ENCODE data around the gene GCA. TPM values are rescaled to one million over a fixed set of nuclear protein-coding genes. Genes with fewer than 3 reads are reported as not detected.

Gene GCA
- polyA plus RNA-seq, 1 donor from 2014 or later, result 52.4 TPM

DNA sequence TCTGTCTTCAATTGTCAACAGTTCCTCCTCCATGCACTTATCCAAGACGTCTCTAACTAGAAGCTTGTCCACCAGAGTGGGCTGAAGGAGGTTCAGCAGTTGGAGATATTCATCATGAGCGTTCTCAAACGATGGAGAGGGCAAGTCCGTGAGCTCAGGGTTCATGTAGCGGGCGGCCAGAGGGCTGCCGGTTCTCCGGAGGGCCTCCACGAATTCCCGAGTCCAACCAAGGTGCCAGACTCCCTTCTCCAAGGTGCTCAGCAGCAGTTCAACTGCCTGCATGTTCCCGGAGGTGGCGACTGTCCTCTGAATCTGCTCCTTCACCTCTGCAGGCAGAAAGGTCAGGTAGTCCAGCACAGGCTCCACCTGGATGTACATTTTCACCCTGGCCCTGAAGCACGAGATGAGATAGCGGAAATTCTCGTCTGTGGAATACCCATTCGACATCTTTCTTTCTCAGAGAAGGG is 26.0 kb upstream of the GCA start:
- H3K27me3 Mint-ChIP-seq, result peaks cover 1% of the 10 kb centered on the region
- peaks cover 8% of the 10 kb centered on the region for H3K36me3 Mint-ChIP-seq
- H3K9me3 Mint-ChIP-seq, result no peaks in the 10 kb centered on the region

DNA sequence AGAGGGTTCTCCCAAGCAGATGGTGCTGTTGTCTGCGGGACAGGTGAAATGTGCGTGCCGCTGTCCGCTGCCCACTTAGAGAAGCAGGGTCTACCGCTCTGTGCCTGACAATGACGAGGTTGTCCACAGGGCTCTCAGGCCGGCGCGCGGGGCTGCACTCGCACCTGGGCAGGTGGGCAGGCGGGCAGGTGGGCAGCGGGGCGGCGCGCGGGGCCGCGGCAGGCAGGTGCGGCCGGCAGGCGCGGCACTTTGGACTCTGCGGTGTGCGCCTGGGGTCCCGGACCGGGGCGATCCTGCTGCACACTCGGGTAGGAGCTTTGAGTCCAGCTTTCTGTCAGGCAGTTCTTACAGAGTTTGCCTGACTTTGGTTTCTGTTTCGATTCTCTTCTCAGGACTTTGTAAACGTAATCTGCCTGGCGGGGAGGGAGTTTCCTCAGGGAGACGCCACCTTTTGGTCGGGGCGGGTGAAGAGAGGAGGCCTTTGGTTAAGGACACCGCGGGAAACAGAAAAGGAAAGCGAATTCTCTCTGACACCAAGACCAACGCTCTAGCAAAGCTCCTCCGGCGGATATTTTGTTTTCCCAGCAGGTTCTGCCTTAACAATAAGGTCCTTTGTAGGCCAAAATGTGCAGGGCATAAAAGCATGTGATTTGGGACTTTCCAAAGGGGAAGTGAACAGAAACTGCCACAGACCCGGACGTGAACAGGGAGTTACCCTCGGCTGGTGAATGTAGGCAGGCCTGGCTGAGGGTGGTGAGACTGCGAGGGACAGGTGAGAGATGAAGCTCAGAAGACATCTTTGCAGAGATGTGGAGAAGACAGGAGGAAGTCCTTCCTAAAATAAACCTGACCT is 25.4 kb upstream of the GCA start, which contains the start of gene IFIH1:
IFIH1 (minus strand) TSS at position 357 of the 853 bp plus-strand sequence. CDS start 377 bp downstream, outside the sequence.
- Mint-ChIP-seq H3K27ac (peak within 1 kb of the TSS; percentile 97 to 100 (median 100)), H3K36me3 (peaks cover 8% of the 10 kb centered on the region), H3K27me3 (peaks cover 1% of the 10 kb centered on the region), H3K9me3 (no peaks in the 10 kb centered on the region), H3K4me3 (peak within 1 kb of the TSS; percentile 93 to 100 (median 98)), H3K4me1 (peaks cover 47 to 54% (median 49%) of the 10 kb centered on the region in 3 donors)

More for the DNA sequence above, 26.0 kb upstream of the GCA start:
- peaks cover 47 to 56% (median 49%) of the 10 kb centered on the region in 3 donors for H3K4me1 Mint-ChIP-seq
- H3K27ac Mint-ChIP-seq, result peak overlapping the region; percentile 97 to 100 (median 100)
- H3K4me3 Mint-ChIP-seq, result peak overlapping the region; percentile 93 to 100 (median 98)

DNA sequence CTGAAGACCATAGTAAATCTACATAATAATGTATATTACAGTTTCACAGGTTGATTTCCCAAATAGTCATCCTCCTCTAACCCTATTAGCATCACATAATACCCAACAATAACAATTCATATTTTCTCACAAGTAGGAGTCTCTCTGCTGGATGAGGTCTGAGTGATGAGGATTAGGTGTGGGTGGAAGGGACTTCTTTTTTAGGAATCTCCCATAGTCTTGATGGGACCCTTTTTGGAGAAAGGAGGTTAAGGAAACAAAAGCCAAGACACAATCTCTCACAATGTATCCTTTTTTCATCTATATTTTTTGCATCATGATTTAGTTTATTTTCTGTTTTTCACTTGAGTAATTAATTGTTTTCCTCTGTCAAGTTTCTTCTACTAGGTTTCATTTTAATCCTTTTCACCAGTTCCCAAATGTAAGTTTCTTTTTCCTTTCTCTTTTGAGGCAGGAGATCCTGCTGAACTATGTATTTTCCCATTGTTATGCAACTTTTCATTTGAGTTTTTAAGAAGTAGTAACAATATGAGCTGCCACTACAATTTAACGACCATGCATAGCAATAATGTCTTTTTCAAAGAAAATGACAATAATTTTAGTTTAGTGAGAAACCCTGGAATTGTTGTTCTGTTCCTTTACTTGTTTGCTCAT is 22.9 kb upstream of the GCA start:
- Mint-ChIP-seq H3K27ac (peak overlapping the region; percentile 97 to 100 (median 100)), H3K27me3 (peaks cover 1% of the 10 kb centered on the region), H3K9me3 (no peaks in the 10 kb centered on the region), H3K4me3 (peak overlapping the region in 3 of 4 donors; percentile 13 to 68 (median 48)), H3K4me1 (peaks cover 31 to 36% (median 35%) of the 10 kb centered on the region in 3 donors), H3K36me3 (no peaks in the 10 kb centered on the region)

- Mint-ChIP-seq H3K36me3 (no peaks in the 10 kb centered on the region), H3K4me3 (no peak overlapping the region), H3K4me1 (peaks cover 13 to 20% (median 19%) of the 10 kb centered on the region in 3 donors), H3K27ac (no peak overlapping the region), H3K27me3 (no peaks in the 10 kb centered on the region), H3K9me3 (no peaks in the 10 kb centered on the region)
Observed at GRCh38 chr2:162324953-162325352, 19.0 kb upstream of the GCA start.

DNA sequence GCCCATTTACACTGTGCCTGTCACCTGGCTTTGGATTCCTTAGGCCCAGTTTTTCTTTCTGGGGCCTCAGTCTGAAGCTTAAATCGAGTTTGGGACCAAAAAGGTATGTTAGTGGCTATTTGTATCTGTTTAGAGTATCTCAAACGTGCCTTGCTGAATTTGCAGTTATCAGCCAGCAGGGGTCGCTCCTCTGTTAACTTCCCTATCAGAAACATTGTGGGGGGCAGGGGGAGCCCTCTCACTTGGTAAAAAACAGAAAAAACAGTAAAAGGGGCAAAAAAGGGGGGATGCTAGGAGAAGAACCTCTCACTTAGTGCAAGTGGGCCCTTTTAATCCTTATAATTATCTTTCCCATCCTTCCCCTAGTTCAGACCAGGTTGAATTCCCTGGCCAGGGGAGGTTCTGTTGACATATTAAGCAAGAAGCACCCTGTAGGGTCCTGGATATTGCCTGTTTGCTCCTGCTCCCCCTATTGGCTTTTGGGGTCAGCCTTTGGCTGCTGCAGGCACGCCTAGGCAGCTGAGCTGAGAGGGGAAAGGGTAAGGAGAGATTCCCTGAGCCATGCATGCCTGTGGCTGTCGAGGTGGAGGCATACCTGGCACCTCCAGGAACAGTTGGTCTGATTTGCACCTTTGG is 16.7 kb upstream of the GCA start:
- H3K4me3 Mint-ChIP-seq, result no peak overlapping the region
- no peak overlapping the region for H3K27ac Mint-ChIP-seq
- no peaks in the 10 kb centered on the region for H3K36me3 Mint-ChIP-seq
- H3K9me3 Mint-ChIP-seq, result no peaks in the 10 kb centered on the region
- H3K27me3 Mint-ChIP-seq, result no peaks in the 10 kb centered on the region
- peaks cover 4 to 7% (median 6%) of the 10 kb centered on the region in 3 donors for H3K4me1 Mint-ChIP-seq

DNA sequence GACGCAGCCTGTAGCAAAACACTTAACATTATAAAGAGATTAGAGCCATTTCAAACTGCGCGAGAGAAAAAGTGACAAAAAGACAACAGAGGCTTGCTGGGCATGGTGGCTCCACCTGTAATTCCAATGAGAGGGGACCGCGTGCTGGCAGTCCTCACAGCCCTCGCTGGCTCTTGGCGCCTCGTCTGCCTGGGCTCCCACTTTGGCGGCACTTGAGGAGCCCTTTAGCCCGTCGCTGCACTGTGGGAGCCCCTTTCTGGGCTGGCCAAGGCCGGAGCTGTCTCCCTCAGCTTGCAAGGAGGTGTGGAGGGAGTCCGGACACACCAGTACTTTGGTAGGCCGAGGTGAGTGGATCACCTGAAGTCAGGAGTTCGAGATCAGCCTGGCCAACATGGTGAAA is 16.1 kb upstream of the GCA start:
- Mint-ChIP-seq H3K4me1 (peaks cover 4 to 7% (median 6%) of the 10 kb centered on the region in 3 donors), H3K27me3 (no peaks in the 10 kb centered on the region), H3K27ac (peak overlapping the region in 1 of 3 donors; percentile 76), H3K9me3 (no peaks in the 10 kb centered on the region), H3K4me3 (no peak overlapping the region), H3K36me3 (no peaks in the 10 kb centered on the region)

- H3K9me3 Mint-ChIP-seq, result no peaks in the 10 kb centered on the region
- H3K4me3 Mint-ChIP-seq, result peak overlapping the region; percentile 16 to 70 (median 38)
- H3K27ac Mint-ChIP-seq, result peak overlapping the region; percentile 28 to 76 (median 46)
- H3K27me3 Mint-ChIP-seq, result no peaks in the 10 kb centered on the region
- peaks cover 4 to 7% (median 6%) of the 10 kb centered on the region in 3 donors for H3K4me1 Mint-ChIP-seq
- no peaks in the 10 kb centered on the region for H3K36me3 Mint-ChIP-seq
Observed at GRCh38 chr2:162328424-162329157, 15.3 kb upstream of the GCA start.

- Mint-ChIP-seq H3K9me3 (no peaks in the 10 kb centered on the region), H3K36me3 (no peaks in the 10 kb centered on the region), H3K4me1 (peaks cover 4 to 7% (median 6%) of the 10 kb centered on the region in 3 donors), H3K27me3 (no peaks in the 10 kb centered on the region), H3K27ac (no peak overlapping the region), H3K4me3 (no peak overlapping the region)
Observed at GRCh38 chr2:162330881-162331280, 13.1 kb upstream of the GCA start.

GRCh38 chr2:162333968-162334367 is 10.0 kb upstream of the GCA start:
- H3K4me3 Mint-ChIP-seq, result no peak overlapping the region
- H3K9me3 Mint-ChIP-seq, result no peaks in the 10 kb centered on the region
- peaks cover 0 to 2% (median 1%) of the 10 kb centered on the region in 3 donors for H3K4me1 Mint-ChIP-seq
- no peaks in the 10 kb centered on the region for H3K27me3 Mint-ChIP-seq
- no peaks in the 10 kb centered on the region for H3K36me3 Mint-ChIP-seq
- peak overlapping the region in 1 of 3 donors; percentile 73 for H3K27ac Mint-ChIP-seq

- Mint-ChIP-seq H3K9me3 (no peaks in the 10 kb centered on the region), H3K27ac (no peak overlapping the region), H3K4me3 (no peak overlapping the region), H3K4me1 (no peaks in the 10 kb centered on the region), H3K27me3 (no peaks in the 10 kb centered on the region), H3K36me3 (no peaks in the 10 kb centered on the region)
Observed at GRCh38 chr2:162337868-162338267, 6.1 kb upstream of the GCA start.

DNA sequence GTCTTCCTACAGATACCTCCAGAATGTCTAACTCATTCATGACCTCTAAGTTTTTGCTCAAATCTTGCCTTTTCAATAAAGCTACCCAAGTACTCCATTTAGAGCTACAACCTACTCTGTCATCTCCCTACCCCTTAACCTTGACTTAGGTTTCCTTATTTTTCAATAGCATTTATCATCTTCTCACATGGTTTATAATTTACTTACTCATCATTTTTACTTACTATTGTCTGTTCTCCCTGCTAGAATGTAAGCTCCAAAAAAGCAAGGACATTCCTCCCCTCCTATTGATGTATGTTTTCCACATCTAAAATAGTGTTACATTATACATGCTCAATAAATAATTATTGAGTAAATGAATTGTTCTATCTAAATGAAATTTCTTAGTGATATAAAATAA is 3.1 kb upstream of the GCA start:
- H3K27ac Mint-ChIP-seq, result no peak overlapping the region
- H3K36me3 Mint-ChIP-seq, result no peaks in the 10 kb centered on the region
- H3K4me3 Mint-ChIP-seq, result no peak overlapping the region
- no peaks in the 10 kb centered on the region for H3K9me3 Mint-ChIP-seq
- H3K27me3 Mint-ChIP-seq, result no peaks in the 10 kb centered on the region
- H3K4me1 Mint-ChIP-seq, result peaks cover 10 to 14% (median 12%) of the 10 kb centered on the region in 3 donors

DNA sequence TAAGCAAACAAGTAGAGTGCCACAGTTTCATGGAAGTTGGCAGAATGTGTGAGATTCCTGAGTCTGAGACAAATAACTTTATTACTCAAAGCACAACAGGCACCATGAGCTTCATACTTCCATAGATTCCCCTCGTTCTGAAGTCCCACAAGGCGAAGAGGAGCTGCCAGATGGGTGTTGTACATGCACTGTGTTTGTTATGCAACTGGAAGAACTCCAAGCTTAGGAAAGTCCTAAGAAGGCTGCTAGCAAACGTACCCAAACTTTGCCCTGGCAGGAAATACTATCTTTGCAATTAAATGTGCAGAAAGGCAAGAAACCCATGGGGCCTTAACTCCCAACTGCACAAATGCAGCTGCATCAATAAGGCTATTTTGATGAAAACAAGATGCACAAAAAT is 1.6 kb upstream of the GCA start:
- no peak overlapping the region for H3K27ac Mint-ChIP-seq
- peak overlapping the region in 1 of 4 donors; percentile 90 for H3K4me3 Mint-ChIP-seq
- peaks cover 12 to 21% (median 13%) of the 10 kb centered on the region in 3 donors for H3K4me1 Mint-ChIP-seq
- H3K27me3 Mint-ChIP-seq, result no peaks in the 10 kb centered on the region
- no peaks in the 10 kb centered on the region for H3K9me3 Mint-ChIP-seq
- H3K36me3 Mint-ChIP-seq, result no peaks in the 10 kb centered on the region

- Mint-ChIP-seq H3K27me3 (no peaks in the 10 kb centered on the region), H3K4me1 (peaks cover 12 to 21% (median 13%) of the 10 kb centered on the region in 3 donors), H3K9me3 (no peaks in the 10 kb centered on the region), H3K4me3 (peak overlapping the region in 3 of 4 donors; percentile 90 to 99 (median 92)), H3K27ac (no peak overlapping the region), H3K36me3 (no peaks in the 10 kb centered on the region)
Observed at GRCh38 chr2:162342841-162343240, 1.1 kb upstream of the GCA start.

DNA sequence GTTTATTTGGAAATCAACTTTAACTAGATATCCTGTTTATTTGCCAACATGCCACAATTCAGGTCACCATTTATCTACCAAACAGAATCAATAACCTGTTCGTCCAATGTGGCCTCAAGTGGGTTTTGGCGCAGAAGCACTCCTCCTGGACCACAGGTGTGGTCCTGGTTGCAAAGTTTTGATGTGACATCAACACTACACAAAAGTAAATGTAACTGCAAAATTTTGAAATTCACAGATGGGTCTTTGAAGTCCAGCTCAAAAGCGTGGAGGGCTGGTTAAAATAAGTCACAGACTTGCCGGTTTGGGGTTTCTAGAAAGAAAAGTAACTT is 474 bp upstream of the GCA start:
- no peaks in the 10 kb centered on the region for H3K9me3 Mint-ChIP-seq
- no peaks in the 10 kb centered on the region for H3K27me3 Mint-ChIP-seq
- H3K4me1 Mint-ChIP-seq, result peaks cover 12 to 21% (median 13%) of the 10 kb centered on the region in 3 donors
- peak overlapping the region; percentile 90 to 99 (median 93) for H3K4me3 Mint-ChIP-seq
- no peaks in the 10 kb centered on the region for H3K36me3 Mint-ChIP-seq
- peak overlapping the region; percentile 83 to 96 (median 84) for H3K27ac Mint-ChIP-seq

Data from IgD-negative memory B cell (primary cell).